ENCODE results near the gene PRKCD. TPM values are rescaled to one million over a fixed set of nuclear protein-coding genes. Genes with fewer than 3 reads are reported as not detected.
A peak's percentile ranks its signal among the peaks of the same experiment; 100 is the strongest.

PRKCD gene
- total RNA-seq, 1 donor from 2014 or later: 1.4 TPM

DNA sequence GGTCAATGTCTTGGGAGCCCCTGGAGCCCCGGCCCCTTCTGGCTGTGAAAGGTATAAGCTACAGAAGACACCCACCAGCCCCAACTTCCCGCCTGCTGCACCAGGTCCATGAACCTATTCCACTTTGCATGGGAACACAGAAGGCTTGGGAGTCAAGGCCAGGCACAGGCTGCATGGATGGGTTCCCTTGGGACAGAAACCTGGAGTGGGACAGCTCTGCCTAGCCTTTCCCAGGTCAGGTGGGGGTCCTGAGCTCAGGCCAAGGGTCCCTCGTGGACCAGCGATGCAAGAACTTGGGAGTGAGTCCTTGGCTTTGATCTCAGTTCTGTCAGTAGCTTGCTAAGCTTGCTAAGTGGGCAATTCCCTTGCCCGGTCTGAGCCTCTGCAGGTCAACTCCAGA is 69.8 kb downstream of the PRKCD start:
- no peak for DNase-seq (ENCODE audit: low read depth)

DNA sequence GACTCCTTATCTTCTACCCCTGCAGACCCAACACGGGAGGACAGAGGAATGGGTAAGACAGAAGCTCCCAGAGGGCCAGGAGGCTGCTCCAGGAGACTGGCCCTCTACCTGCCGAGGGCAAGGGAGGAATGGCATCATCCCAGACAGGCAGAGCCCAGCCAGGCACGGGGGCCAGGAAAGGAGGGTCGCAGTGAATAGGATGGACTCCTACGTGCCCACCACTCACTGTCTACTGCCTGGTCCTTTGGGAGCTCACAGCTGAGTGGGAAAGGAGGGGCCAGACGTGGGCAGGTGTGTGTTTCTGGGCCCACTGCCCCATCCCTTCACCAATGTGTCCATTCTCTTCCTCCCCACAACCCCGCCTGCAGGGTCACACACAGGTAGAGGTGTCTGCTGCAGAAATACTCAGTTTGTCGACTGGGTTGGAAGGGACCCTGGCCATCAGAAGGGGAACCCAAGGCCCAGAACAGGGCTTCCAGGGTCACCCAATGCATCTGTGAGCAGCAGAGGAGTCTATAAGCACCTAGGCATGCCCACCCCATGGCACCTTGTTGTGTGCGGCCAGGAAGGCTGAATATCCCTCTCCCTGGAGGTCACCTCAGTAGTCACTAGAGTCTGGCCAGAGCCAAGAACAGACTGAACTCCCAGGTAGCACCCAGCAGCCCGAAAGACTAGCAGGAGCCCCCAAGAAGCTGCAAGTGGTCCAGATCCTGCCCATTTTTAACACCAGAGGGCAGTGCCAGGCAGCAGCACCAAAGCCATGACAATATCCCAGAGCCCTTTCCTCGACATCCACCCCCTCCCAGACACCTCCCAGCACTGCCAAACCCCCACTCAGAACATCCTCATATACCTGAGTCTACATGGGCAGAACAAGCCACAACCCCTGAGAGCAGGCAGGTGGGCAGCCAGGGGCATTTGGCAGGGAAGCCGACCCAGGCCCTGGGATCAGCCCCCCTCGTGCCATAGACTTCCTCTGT is 70.8 kb downstream of the PRKCD start:
- DNase-seq (ENCODE audit: low read depth): no peak

- DNase-seq (ENCODE audit: low read depth): no peak
Measured at GRCh38 chr3:53232641-53233377, 71.8 kb downstream of the PRKCD start.

GRCh38 chr3:53234130-53234840 is 73.3 kb downstream of the PRKCD start:
- DNase-seq (ENCODE audit: low read depth): no peak

- no peak for DNase-seq (ENCODE audit: low read depth)
Measured at GRCh38 chr3:53234841-53235232, 73.8 kb downstream of the PRKCD start.

GRCh38 chr3:53235545-53235944 is 74.5 kb downstream of the PRKCD start:
- no peak for DNase-seq (ENCODE audit: low read depth)

- peak; percentile 82 for DNase-seq (ENCODE audit: low read depth)
Measured at GRCh38 chr3:53236112-53236841, 75.3 kb downstream of the PRKCD start.

DNA sequence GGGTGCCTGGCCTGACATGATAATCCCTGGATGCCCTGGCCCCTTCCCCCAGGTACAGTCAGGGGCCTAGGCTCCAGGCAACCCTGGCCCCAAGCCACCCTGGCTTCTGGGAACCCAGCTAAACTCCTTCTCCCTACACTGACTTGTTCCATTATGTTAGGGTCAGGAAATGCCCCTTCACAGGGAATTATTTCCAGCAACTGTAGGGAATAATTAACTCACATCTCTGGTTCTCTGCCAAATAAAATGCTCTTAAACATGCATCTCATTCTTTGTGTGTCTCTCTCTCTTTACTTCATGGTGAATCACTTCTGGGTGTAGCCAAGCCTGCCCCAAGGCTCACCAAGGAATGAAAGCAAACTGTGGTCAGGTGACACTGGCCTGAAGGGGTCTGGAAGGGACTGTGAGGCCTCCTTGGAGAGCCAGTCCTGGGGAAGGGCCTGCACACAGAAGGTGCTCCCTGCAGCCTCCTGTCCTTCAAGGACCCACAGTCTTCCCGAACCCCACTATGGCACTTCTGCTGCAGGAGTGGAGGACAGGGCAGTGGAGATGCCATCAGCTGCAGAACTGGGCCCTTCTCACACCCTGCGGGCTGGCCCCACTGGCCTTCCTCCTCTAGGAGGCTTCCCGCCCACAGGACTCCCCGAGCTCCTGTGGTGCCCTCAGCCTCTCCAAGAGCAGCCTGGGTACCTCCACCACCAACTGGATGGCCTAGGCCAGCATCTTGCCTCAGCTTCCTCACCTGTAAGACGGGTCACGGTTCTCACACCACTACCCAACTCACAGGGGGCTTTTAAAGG is 77.2 kb downstream of the PRKCD start:
- DNase-seq (ENCODE audit: low read depth): peak; percentile 72

- no peak for DNase-seq (ENCODE audit: low read depth)
Measured at GRCh38 chr3:53238886-53239285, 77.9 kb downstream of the PRKCD start.

DNA sequence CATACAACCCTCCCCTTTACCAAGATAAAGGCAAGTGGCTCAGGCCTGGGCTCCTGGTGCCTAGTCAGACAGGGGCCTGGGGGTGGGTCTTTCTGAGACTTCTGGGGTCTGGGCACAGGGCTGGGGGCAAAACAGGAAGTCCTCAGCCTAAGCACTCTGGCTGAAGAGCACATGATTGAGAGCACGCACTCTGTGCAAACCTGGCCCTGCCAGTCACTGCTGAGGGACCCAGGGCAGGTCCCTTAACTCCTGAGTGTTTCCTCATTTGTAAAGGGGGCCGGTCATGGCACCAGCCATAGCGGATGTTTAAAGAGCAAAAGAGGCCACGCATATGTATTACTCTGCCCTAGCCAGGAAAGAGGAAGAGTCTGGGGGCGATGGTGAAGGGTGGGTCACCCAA is 78.8 kb downstream of the PRKCD start:
- DNase-seq (ENCODE audit: low read depth): no peak

- DNase-seq (ENCODE audit: low read depth): peak; percentile 95
Measured at GRCh38 chr3:53240989-53241972, 80.3 kb downstream of the PRKCD start.

GRCh38 chr3:53242155-53242554 is 81.1 kb downstream of the PRKCD start:
- DNase-seq (ENCODE audit: low read depth): peak; percentile 72

Other genes starting within 250 kb of the PRKCD start
- gene SFMBT1, start 115.1 kb upstream of the PRKCD start, total RNA-seq: 4.8 and 8.1 TPM in 2 replicates
- 6.7 and 7.5 TPM in 2 replicates for gene RFT1, start 30.8 kb upstream of the PRKCD start, total RNA-seq
- gene TKT, start 94.8 kb downstream of the PRKCD start, total RNA-seq: 138 and 187 TPM in 2 replicates
- 10.6 and 12.2 TPM in 2 replicates for gene DCP1A, start 186.3 kb downstream of the PRKCD start, total RNA-seq